Measurements from ENCODE around the gene ZBTB48. TPM values are rescaled to one million over a fixed set of nuclear protein-coding genes. Genes with fewer than 3 reads are reported as not detected.

ZBTB48 gene
- total RNA-seq, 1 experiment from 2014 or later, result 41.9 TPM

DNA sequence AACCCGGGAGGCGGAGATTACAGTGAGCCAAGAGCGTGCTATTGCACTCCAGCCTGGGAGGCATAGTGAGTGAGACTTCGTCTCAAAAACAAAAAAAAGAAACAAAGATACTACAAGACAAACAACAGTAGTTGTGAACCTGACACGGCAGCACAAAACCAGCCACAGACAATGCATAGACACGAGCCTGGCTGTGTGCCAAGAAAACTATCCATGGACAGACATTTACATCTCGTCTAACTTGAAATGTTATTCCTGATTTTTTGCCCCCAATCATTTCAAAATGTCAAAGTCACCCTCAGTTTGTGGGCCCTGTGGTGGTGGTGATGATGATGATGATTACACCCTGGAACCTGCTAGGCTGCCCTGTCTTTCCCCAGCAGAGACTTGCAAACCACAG is 16.6 kb downstream of the ZBTB48 start:
- H4K20me1 ChIP-seq (ENCODE audit: insufficient read depth), result peaks cover 14% of the 10 kb centered on the region; the same call in 1 of the 2 replicates
- intact Hi-C loops (cut with micrococcal nuclease), result no loop called here
- no peak overlapping the region for H3K27ac ChIP-seq (ENCODE audit: low read depth, low read length)
- no peaks in the 10 kb centered on the region for H3K9me3 ChIP-seq (ENCODE audit: control insufficient read depth in 1 of 2, insufficient read depth in 1 of 2, low read depth in 1 of 2, low read length in 2 of 2)
- peaks cover 22 to 80% of the 10 kb centered on the region in 2 experiments; a peak in 3 of 4 replicates for H3K36me3 ChIP-seq (ENCODE audit: control insufficient read depth in 1 of 2, insufficient read depth in 2 of 2, low read length in 2 of 2)
- BruUV-seq (replicated peaks), result no TSS peak
- RAD21 ChIA-PET (ENCODE audit: low non-redundant PET in 1 of 2, low total read pairs in 2 of 2, uncharacterized antibody in 2 of 2, unreplicated experiment in 2 of 2), result no interaction called here
- no peaks in the 10 kb centered on the region for H3K27me3 ChIP-seq (ENCODE audit: insufficient read depth, low read length)
- peaks cover 8 to 14% of the 10 kb centered on the region in 2 experiments for H3K4me1 ChIP-seq (ENCODE audit: control insufficient read depth in 1 of 2, insufficient read depth in 2 of 2, low read length in 2 of 2)
- H3K4me2 ChIP-seq (ENCODE audit: low read length), result no peak overlapping the region
- H3K4me3 ChIP-seq (replicated peaks in 1 of 2; ENCODE audit: low read depth in 1 of 2, low read length in 2 of 2), result no peak overlapping the region
- no peak for DNase-seq (ENCODE audit: low read depth, low spot score)
- no peak overlapping the region for H3K9ac ChIP-seq (ENCODE audit: low read length)
- no peak overlapping the region for H2AFZ ChIP-seq (ENCODE audit: low read depth, low read length, poor library complexity, severe bottlenecking)
- ATAC-seq, result no peak
- no peak for TF ChIP-seq ELF1 (IDR thresholded peaks at IDR 0.05; ENCODE audit: borderline replicate concordance, low read depth)
- no peak for TF ChIP-seq SIN3A (IDR thresholded peaks at IDR 0.05; ENCODE audit: low read depth)
- TF ChIP-seq YY1 (IDR thresholded peaks at IDR 0.05; ENCODE audit: extremely low read depth, insufficient replicate concordance, low read depth, low read length), result no peak
- no peak for TF ChIP-seq ZBTB33 (IDR thresholded peaks at IDR 0.05; ENCODE audit: extremely low read depth, insufficient replicate concordance, low read length)
- TF ChIP-seq EZH2 (IDR thresholded peaks at IDR 0.05), result no peak
- no peak for TF ChIP-seq CBX3 (IDR thresholded peaks at IDR 0.05; ENCODE audit: low read depth)
- TF ChIP-seq, protein P1, sequence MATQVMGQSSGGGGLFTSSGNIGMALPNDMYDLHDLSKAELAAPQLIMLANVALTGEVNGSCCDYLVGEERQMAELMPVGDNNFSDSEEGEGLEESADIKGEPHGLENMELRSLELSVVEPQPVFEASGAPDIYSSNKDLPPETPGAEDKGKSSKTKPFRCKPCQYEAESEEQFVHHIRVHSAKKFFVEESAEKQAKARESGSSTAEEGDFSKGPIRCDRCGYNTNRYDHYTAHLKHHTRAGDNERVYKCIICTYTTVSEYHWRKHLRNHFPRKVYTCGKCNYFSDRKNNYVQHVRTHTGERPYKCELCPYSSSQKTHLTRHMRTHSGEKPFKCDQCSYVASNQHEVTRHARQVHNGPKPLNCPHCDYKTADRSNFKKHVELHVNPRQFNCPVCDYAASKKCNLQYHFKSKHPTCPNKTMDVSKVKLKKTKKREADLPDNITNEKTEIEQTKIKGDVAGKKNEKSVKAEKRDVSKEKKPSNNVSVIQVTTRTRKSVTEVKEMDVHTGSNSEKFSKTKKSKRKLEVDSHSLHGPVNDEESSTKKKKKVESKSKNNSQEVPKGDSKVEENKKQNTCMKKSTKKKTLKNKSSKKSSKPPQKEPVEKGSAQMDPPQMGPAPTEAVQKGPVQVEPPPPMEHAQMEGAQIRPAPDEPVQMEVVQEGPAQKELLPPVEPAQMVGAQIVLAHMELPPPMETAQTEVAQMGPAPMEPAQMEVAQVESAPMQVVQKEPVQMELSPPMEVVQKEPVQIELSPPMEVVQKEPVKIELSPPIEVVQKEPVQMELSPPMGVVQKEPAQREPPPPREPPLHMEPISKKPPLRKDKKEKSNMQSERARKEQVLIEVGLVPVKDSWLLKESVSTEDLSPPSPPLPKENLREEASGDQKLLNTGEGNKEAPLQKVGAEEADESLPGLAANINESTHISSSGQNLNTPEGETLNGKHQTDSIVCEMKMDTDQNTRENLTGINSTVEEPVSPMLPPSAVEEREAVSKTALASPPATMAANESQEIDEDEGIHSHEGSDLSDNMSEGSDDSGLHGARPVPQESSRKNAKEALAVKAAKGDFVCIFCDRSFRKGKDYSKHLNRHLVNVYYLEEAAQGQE (IDR thresholded peaks at IDR 0.05; ENCODE audit: low read depth), result no peak
- no peak for TF ChIP-seq EGR1 (IDR thresholded peaks at IDR 0.05; ENCODE audit: low read depth)
- no peak for TF ChIP-seq TCF7L2 (IDR thresholded peaks at IDR 0.05; ENCODE audit: borderline replicate concordance, extremely low read depth, insufficient read depth, insufficient read length)
- no peak for TF ChIP-seq ATF3 (IDR thresholded peaks at IDR 0.05)
- no peak for TF ChIP-seq POLR2A (IDR thresholded peaks at IDR 0.05; ENCODE audit: borderline replicate concordance, extremely low read depth, insufficient read depth, insufficient read length)
- no peak for TF ChIP-seq RAD21 (IDR thresholded peaks at IDR 0.05; ENCODE audit: low read depth)
- no peak for TF ChIP-seq MAX (IDR thresholded peaks at IDR 0.05)
- no peak for TF ChIP-seq SP1 (IDR thresholded peaks at IDR 0.05; ENCODE audit: low read depth)
- TF ChIP-seq CEBPB (IDR thresholded peaks at IDR 0.05; ENCODE audit: low read depth), result no peak
- no peak for TF ChIP-seq ZNF274 (IDR thresholded peaks at IDR 0.05; ENCODE audit: low read depth, low read length)
- peaks cover 89% of the 10 kb centered on the region for H3K79me2 ChIP-seq (ENCODE audit: insufficient read depth, low read length)
- POLR2A ChIA-PET, result no interaction called here
- CTCF ChIA-PET, result no interaction called here
- H3K9me2 ChIP-seq (ENCODE audit: insufficient read depth), result no peaks in the 10 kb centered on the region

Measured in HCT116 (cell line).